GM18526 (cell line): ENCODE measurements around the gene KAZN.

ENCODE experiments used
- POLR2A ChIP-seq: IDR thresholded peaks from 3 replicates; pipeline ENCODE4 v1.6.1; 2011; ENCODE audit not compliant: insufficient read length; ENCODE audit errors: extremely low read depth

The KAZN gene

DNA sequence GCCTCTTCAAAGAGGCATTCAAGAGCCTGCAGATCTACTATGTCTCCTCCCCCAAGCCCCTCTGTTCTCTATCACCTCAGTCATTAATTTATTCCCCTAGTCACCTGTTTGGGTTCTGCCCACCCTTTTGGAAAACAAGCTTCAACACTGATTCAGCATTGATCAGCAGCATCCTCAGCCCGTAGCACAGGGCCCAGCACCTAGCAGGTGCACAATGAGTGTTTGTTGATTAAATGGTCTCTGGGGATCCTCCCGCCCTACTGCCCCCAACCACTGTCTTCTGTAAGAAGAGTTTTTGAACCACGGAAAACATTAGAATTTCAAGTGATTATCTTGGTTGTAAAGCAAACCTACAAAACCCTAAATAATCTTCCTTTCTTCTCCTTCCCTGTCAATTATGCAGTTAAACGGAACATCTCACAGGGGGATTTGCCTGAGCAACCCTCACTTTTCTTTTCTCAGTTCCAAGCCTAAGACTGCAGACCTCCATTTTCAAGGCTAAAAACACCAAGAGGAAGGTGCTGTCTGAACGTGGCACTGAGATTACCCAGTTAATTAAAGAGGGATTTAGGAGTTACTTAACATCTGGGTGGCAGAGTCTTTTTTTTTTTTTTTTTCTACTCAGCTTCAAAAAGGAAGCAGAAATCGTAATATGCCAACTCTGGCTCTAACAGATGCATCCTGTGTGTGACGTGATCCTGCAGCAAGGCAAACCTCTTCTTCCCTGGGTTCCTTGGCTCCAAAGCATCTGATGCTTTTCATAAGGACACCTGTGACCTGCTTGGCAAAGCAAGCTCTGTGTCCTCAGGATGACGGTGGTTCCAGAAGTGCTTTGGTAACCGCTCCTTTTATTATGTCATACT, 163.0 kb downstream of the KAZN start:
- no peak for TF ChIP-seq POLR2A

GRCh38 chr1:14763977-14764376, 165.5 kb downstream of the KAZN start:
- TF ChIP-seq POLR2A: no peak

DNA sequence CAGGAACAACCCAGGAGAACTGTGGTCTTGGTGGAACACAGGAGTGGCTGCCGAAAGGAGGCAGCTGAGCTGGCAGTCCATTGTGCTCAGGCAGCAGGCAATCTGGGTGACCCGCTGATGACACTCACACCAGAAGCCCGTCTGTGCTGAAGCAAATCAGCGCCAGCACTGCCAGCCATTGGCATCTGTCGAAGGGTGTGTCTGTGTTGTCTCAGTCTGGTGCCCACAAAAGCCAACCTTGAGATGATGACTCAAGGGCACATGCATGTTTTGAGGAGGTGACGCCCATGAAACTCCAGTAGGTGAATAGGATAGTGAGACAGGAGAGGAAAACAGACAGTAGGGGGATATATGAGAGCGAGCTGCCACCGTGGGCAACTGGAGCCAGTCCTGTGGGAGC, 167.3 kb downstream of the KAZN start:
- no peak for TF ChIP-seq POLR2A

GRCh38 chr1:14767075-14767474, 168.6 kb downstream of the KAZN start:
- TF ChIP-seq POLR2A: no peak

- no peak for TF ChIP-seq POLR2A
Measured at GRCh38 chr1:14768582-14769304, 170.3 kb downstream of the KAZN start.

DNA sequence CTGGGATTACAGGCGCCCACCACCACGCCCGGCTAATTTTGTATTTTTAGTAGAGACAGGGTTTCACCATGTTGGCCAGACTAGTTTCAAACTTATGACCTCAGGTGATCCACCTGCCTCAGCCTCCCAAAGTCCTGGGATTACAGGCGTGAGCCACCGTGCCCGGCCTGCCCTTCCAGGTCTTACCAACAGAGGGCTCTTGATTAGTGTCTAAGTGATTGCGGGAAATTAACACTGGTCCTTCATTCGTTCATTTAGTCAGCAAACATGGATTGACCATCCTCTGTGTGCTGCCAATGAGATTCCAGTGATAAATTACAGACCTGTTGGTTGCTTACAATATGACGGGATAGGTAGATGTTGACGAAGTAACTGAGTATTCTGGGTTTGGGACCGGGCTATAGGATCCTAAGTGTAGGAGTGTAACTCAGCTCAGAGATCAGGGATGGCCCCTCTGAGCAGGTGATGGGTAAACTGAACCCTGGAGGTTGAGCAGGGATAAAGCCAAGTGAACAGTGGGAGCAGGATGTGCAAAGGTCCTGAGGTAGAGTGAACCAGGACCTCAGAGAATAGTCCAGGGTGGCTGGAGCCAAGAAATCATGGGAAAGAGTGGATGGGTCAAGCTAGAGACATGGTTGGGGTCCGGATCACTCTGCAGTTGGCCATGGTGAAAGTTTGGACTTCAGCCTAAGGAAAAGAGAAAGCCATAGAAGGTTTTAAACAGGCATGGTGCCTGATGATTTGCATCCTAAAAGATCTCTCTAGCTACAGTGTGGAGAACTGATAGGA, 171.2 kb downstream of the KAZN start:
- no peak for TF ChIP-seq POLR2A

- TF ChIP-seq POLR2A: no peak
Measured at GRCh38 chr1:14773396-14774025, 175.0 kb downstream of the KAZN start.

DNA sequence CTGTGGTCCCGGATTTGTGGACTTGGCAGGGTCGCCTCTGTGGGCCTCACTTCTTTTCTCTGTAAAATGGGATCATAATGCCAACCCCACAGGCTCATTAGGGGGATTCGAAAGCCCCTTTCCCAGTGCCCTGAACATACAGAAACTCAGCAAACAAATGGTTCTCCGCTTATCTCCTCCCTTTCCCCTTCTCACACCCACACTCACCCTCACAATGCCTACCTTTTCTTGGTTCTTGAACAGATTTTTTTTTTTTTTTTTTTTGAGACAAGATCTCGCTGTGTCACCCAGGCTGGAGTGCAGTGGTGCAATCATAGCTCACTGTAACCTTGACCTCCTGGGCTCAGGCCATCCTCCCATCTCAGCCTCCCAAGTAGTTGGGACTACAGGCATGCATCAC, 175.7 kb downstream of the KAZN start:
- no peak for TF ChIP-seq POLR2A

GRCh38 chr1:14774988-14775387, 176.5 kb downstream of the KAZN start:
- TF ChIP-seq POLR2A: no peak

- no peak for TF ChIP-seq POLR2A
Measured at GRCh38 chr1:14775434-14775833, 176.9 kb downstream of the KAZN start.

GRCh38 chr1:14777516-14778506, 179.3 kb downstream of the KAZN start:
- no peak for TF ChIP-seq POLR2A

DNA sequence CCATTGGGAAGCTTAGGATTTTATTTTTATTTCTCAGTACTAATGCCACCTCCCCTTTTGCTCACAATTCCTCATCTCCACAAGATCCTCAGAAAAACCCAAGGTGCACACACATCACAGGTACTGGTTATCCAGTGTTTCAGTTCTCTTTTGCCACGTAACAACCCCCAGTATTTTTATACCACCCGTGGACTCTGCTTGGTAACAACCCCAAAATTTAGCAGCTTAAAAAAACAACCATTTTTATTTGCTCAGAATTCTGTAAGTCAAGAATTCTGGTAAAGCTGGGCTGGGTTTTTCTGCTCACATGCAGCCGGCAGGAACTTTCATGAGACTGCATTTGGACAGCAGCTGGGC, 180.0 kb downstream of the KAZN start:
- no peak for TF ChIP-seq POLR2A

- no peak for TF ChIP-seq POLR2A
Measured at GRCh38 chr1:14778898-14779865, 180.7 kb downstream of the KAZN start.
